ENCODE measurements around the gene NDUFS3.

Gene NDUFS3

GRCh38 chr11:47569646-47570045, 9.2 kb upstream of the NDUFS3 start:
- H3F3A ChIP-seq (ENCODE audit: insufficient read depth, low read length), result 0 out of 2 replicates have a peak, but pooled peaks cover 5% of the 10 kb centered on the region
- no peaks in the 10 kb centered on the region for H3K27me3 ChIP-seq (ENCODE audit: insufficient read depth, low read length)
- no peak overlapping the region for H3K4me3 ChIP-seq (ENCODE audit: low read depth, low read length, poor library complexity, severe bottlenecking)
- H3K9ac ChIP-seq (ENCODE audit: low read length), result no peak overlapping the region
- no peaks in the 10 kb centered on the region for H3K9me2 ChIP-seq (ENCODE audit: low read depth, low read length)
- peaks cover 21% of the 10 kb centered on the region for H3K79me2 ChIP-seq (ENCODE audit: insufficient read depth, low read length)
- peaks cover 59% of the 10 kb centered on the region for H3K36me3 ChIP-seq (ENCODE audit: insufficient read depth, low read length)
- H3K9me3 ChIP-seq (ENCODE audit: low read length), result no peaks in the 10 kb centered on the region
- no peak overlapping the region for H3K4me2 ChIP-seq (ENCODE audit: low read length)
- peaks cover 17% of the 10 kb centered on the region for H3K4me1 ChIP-seq (ENCODE audit: insufficient read depth, low read length, severe bottlenecking)
- TF ChIP-seq CTCF (IDR thresholded peaks at IDR 0.05; ENCODE audit: low read length) (no peak), EZH2 (IDR thresholded peaks at IDR 0.05; ENCODE audit: borderline replicate concordance, low read length) (no peak)
- no peak overlapping the region for H3K27ac ChIP-seq (ENCODE audit: low read depth, low read length, poor library complexity, severe bottlenecking)
- no peaks in the 10 kb centered on the region for H4K20me1 ChIP-seq (ENCODE audit: insufficient read depth, low read length)
- H2AFZ ChIP-seq (ENCODE audit: low read length), result no peak overlapping the region

- H3K79me2 ChIP-seq (ENCODE audit: insufficient read depth, low read length), result peaks cover 14% of the 10 kb centered on the region
- no peak overlapping the region for H3K27ac ChIP-seq (ENCODE audit: low read depth, low read length, poor library complexity, severe bottlenecking)
- no peaks in the 10 kb centered on the region for H3K9me3 ChIP-seq (ENCODE audit: low read length)
- peaks cover 69% of the 10 kb centered on the region for H3K36me3 ChIP-seq (ENCODE audit: insufficient read depth, low read length)
- H3K4me2 ChIP-seq (ENCODE audit: low read length), result no peak overlapping the region
- H2AFZ ChIP-seq (ENCODE audit: low read length), result no peak overlapping the region
- H3K4me3 ChIP-seq (ENCODE audit: low read depth, low read length, poor library complexity, severe bottlenecking), result no peak overlapping the region
- TF ChIP-seq EZH2 (IDR thresholded peaks at IDR 0.05; ENCODE audit: borderline replicate concordance, low read length) (no peak), CTCF (IDR thresholded peaks at IDR 0.05; ENCODE audit: low read length) (no peak)
- H3F3A ChIP-seq (ENCODE audit: insufficient read depth, low read length), result 0 out of 2 replicates have a peak, but pooled peaks cover 5% of the 10 kb centered on the region
- peaks cover 12% of the 10 kb centered on the region for H3K4me1 ChIP-seq (ENCODE audit: insufficient read depth, low read length, severe bottlenecking)
- H3K27me3 ChIP-seq (ENCODE audit: insufficient read depth, low read length), result no peaks in the 10 kb centered on the region
- no peak overlapping the region for H3K9ac ChIP-seq (ENCODE audit: low read length)
- no peaks in the 10 kb centered on the region for H3K9me2 ChIP-seq (ENCODE audit: low read depth, low read length)
- H4K20me1 ChIP-seq (ENCODE audit: insufficient read depth, low read length), result no peaks in the 10 kb centered on the region
Observed at GRCh38 chr11:47570651-47571356, 8.1 kb upstream of the NDUFS3 start.

DNA sequence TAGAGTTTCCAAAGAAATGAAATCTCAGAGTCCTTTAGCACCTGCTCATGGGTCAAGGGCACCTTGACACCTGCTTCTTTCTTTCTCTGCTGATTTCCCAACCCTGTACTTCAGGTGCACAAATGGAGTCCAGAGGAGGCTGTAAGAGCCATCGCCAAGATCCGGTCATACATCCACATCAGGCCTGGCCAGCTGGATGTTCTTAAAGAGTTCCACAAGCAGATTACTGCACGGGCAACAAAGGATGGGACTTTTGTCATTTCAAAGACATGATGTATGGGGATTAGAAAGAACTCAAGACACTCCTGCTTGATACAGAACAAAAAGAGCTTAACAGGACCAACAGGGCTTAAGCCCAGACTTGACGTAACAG, 7.5 kb upstream of the NDUFS3 start:
- Histone ChIP-seq H3K36me3 (ENCODE audit: insufficient read depth, low read length) (peaks cover 70% of the 10 kb centered on the region), H3K9me3 (ENCODE audit: low read length) (no peaks in the 10 kb centered on the region), H3K4me2 (ENCODE audit: low read length) (no peak overlapping the region), H4K20me1 (ENCODE audit: insufficient read depth, low read length) (no peaks in the 10 kb centered on the region), H2AFZ (ENCODE audit: low read length) (no peak overlapping the region), H3K27me3 (ENCODE audit: insufficient read depth, low read length) (no peaks in the 10 kb centered on the region), H3K79me2 (ENCODE audit: insufficient read depth, low read length) (peaks cover 9% of the 10 kb centered on the region), H3K9ac (ENCODE audit: low read length) (no peak overlapping the region), H3F3A (ENCODE audit: insufficient read depth, low read length) (0 out of 2 replicates have a peak, but pooled peaks cover 5% of the 10 kb centered on the region), H3K4me3 (ENCODE audit: low read depth, low read length, poor library complexity, severe bottlenecking) (no peak overlapping the region), H3K27ac (ENCODE audit: low read depth, low read length, poor library complexity, severe bottlenecking) (no peak overlapping the region), H3K4me1 (ENCODE audit: insufficient read depth, low read length, severe bottlenecking) (peaks cover 9% of the 10 kb centered on the region), H3K9me2 (ENCODE audit: low read depth, low read length) (no peaks in the 10 kb centered on the region)
- no peak for TF ChIP-seq CTCF (IDR thresholded peaks at IDR 0.05; ENCODE audit: low read length)
- no peak for TF ChIP-seq EZH2 (IDR thresholded peaks at IDR 0.05; ENCODE audit: borderline replicate concordance, low read length)
